IMR-90 (cell line): ENCODE measurements around the gene GRM5. TPM values are rescaled to one million over a fixed set of nuclear protein-coding genes. Genes with fewer than 3 reads are reported as not detected.

Source experiments
- ATAC-seq: fragments of 200-7000 bp; cut with Tn5 transposase; 2 replicates; pipeline ENCODE4 v1.9.1; 2020; ENCODE audit warnings: low read depth, mild to moderate bottlenecking, moderate library complexity
- BruUV-seq: library from RNA; stranded (reverse); fragments of 400-500 nt; replicated peaks from 2 replicates; lab custom pipeline; 2021; lab: Mats Ljungman, UMichigan
- CTCF ChIA-PET: fragments of 300-600 bp; formaldehyde crosslinking; extraction: SDS; loops from one replicate; lab custom pipeline; 2021; ENCODE audit warnings: antibody characterized with exemption; lab: Yijun Ruan, JAX
- POLR2A ChIA-PET: fragments of 300-600 bp; sonication (Branson Sonifier 250); formaldehyde crosslinking; loops from one replicate; lab custom pipeline; 2022; ENCODE audit warnings: antibody characterized with exemption; ENCODE audit not compliant: unreplicated experiment; lab: Charles Lee
- DNase-seq: peaks from one replicate; pipeline ENCODE4 v3.0.0; 2013
- H2AFZ ChIP-seq: replicated peaks from 2 replicates; pipeline ENCODE3; 2013; ENCODE audit warnings: low read length, mild to moderate bottlenecking; ENCODE audit not compliant: poor library complexity
- H2AK5ac ChIP-seq: 2 replicates; pipeline ENCODE4 v1.6.1; 2013; ENCODE audit warnings: low read depth, low read length, inconsistent platforms
- H2AK9ac ChIP-seq: replicated peaks from 2 replicates; pipeline ENCODE3; 2013; ENCODE audit warnings: mild to moderate bottlenecking, low read depth, low read length, moderate library complexity; ENCODE audit not compliant: poor library complexity
- H2BK120ac ChIP-seq: 2 replicates; pipeline ENCODE4 v1.6.1; 2013; ENCODE audit warnings: low read depth, low read length, inconsistent platforms
- H2BK15ac ChIP-seq: 3 replicates; pipeline ENCODE4 v1.6.1; 2013; ENCODE audit warnings: low read depth, low read length, inconsistent platforms
- H2BK20ac ChIP-seq: 2 replicates; pipeline ENCODE4 v1.6.1; 2013; ENCODE audit warnings: low read depth, mild to moderate bottlenecking, inconsistent platforms, low read length, moderate library complexity
- H2BK5ac ChIP-seq: 2 replicates; pipeline ENCODE4 v1.6.1; 2013; ENCODE audit warnings: mild to moderate bottlenecking, low read depth, low read length, inconsistent platforms; ENCODE audit not compliant: poor library complexity, severe bottlenecking
- H3K14ac ChIP-seq: replicated peaks from 2 replicates; pipeline ENCODE4 v1.6.1; 2013; ENCODE audit warnings: low read depth, low read length, inconsistent platforms
- H3K18ac ChIP-seq: 2 replicates; pipeline ENCODE4 v1.6.1; 2013; ENCODE audit warnings: low read depth, low read length, control low read depth
- H3K23ac ChIP-seq: 2 replicates; pipeline ENCODE4 v1.6.1; 2013; ENCODE audit warnings: low read depth, low read length, inconsistent platforms
- H3K27ac ChIP-seq: 2 replicates; pipeline ENCODE4 v1.5.1; 2013; ENCODE audit warnings: mild to moderate bottlenecking, control low read depth, low read length; ENCODE audit not compliant: insufficient read depth
- H3K27me3 ChIP-seq: 2 replicates; pipeline ENCODE4 v1.6.1; 2013; ENCODE audit warnings: low read length; ENCODE audit not compliant: control insufficient read depth, insufficient read depth
- H3K36me3 ChIP-seq: 2 replicates; pipeline ENCODE4 v1.6.1; 2013; ENCODE audit warnings: low read length, mixed read lengths; ENCODE audit not compliant: control insufficient read depth, insufficient read depth
- H3K4ac ChIP-seq: 2 replicates; pipeline ENCODE4 v1.6.1; 2013; ENCODE audit warnings: low read depth, low read length, inconsistent platforms
- H3K4me1 ChIP-seq: 2 replicates; pipeline ENCODE4 v1.6.1; 2013; ENCODE audit warnings: low read length, mixed read lengths; ENCODE audit not compliant: control insufficient read depth, insufficient read depth
- H3K4me2 ChIP-seq: 2 replicates; pipeline ENCODE4 v1.6.1; 2013; ENCODE audit warnings: low read depth, mild to moderate bottlenecking, control low read depth, low read length, moderate library complexity
- H3K4me3 ChIP-seq: 2 replicates; pipeline ENCODE4 v1.5.1; 2013; ENCODE audit warnings: low read depth, mild to moderate bottlenecking, control low read depth, low read length, moderate library complexity; ENCODE audit not compliant: insufficient read depth
- H3K56ac ChIP-seq: 2 replicates; pipeline ENCODE4 v1.6.1; 2013; ENCODE audit warnings: low read length, inconsistent platforms; ENCODE audit not compliant: insufficient read depth; ENCODE audit errors: extremely low read depth
- H3K79me1 ChIP-seq, 2 experiments: 2 replicates each; pipeline ENCODE4 v1.6.1; 2013; ENCODE audit warnings: low read length in 2 of 2, inconsistent platforms in 1 of 2, low read depth in 1 of 2
- H3K9ac ChIP-seq: 2 replicates; pipeline ENCODE4 v1.6.1; 2013; ENCODE audit warnings: low read depth, low read length, control low read depth
- H3K9me1 ChIP-seq: 2 replicates; pipeline ENCODE4 v1.6.1; 2013; ENCODE audit warnings: low read length, inconsistent platforms; ENCODE audit not compliant: insufficient read depth
- H3K9me3 ChIP-seq: 2 replicates; pipeline ENCODE4 v1.6.1; 2013; ENCODE audit warnings: low read length; ENCODE audit not compliant: control insufficient read depth, insufficient read depth
- H4K20me1 ChIP-seq: 2 replicates; pipeline ENCODE4 v1.6.1; 2013; ENCODE audit warnings: low read length, inconsistent platforms; ENCODE audit not compliant: insufficient read depth
- H4K5ac ChIP-seq: 2 replicates; pipeline ENCODE4 v1.6.1; 2013; ENCODE audit warnings: mild to moderate bottlenecking, low read depth, low read length, control low read depth
- H4K8ac ChIP-seq, 2 experiments: 2 replicates each; pipeline ENCODE4 v1.6.1; 2013; ENCODE audit warnings: low read depth in 2 of 2, low read length in 2 of 2, control low read depth in 1 of 2, inconsistent platforms in 1 of 2
- H4K91ac ChIP-seq: 2 replicates; pipeline ENCODE4 v1.6.1; 2013; ENCODE audit warnings: low read depth, low read length, inconsistent platforms; ENCODE audit not compliant: insufficient read depth
- POLR2A ChIP-seq: IDR thresholded peaks from 2 replicates; pipeline ENCODE4 v1.6.1; 2012; ENCODE audit warnings: mild to moderate bottlenecking, low read depth, low read length
- WGBS, 2 experiments: methylation state at CpG; one replicate each; pipeline versions ENCODE4 v1.1.5 to v1.1.7; 2013; ENCODE audit warnings: missing lambda C conversion rate in 2 of 2; ENCODE audit not compliant: insufficient read length in 1 of 2; ENCODE audit errors: extremely low coverage in 2 of 2; 5-methylcytosine and 5-hydroxymethylcytosine counted together
- dilution Hi-C: fragments of 300-500 bp; cut with HindIII; formaldehyde crosslinking; loops from one replicate; pipeline ENCODE4 v1.14.3; 2018; ENCODE audit warnings: low sequenced_read_pairs; ENCODE audit not compliant: unreplicated experiment
- in situ Hi-C: fragments of 300-500 bp; cut with MboI; formaldehyde crosslinking; loops from 3 replicates; pipeline ENCODE4 v1.14.3; 2019; ENCODE audit warnings: low sequenced_read_pairs, inconsistent platforms, mixed read lengths
- intact Hi-C: fragments of 100-400 bp; cut with micrococcal nuclease; formaldehyde crosslinking; loops from 2 replicates; pipeline ENCODE4 v1.10.0; 2022
- polyA plus RNA-seq, 3 experiments: library from polyadenylated mRNA; depleted of rRNA; stranded (reverse); fragments of >200 nt; gene quantifications; 2 replicates each; pipeline ENCODE4 v1.2.3, GENCODE V29; 2012; ENCODE audit warnings: low replicate concordance in 1 of 3
- total RNA-seq: library from RNA; depleted of rRNA; stranded (reverse); fragments of >200 nt; gene quantifications from 2 replicates; pipeline ENCODE4 v1.2.3, GENCODE V29; 2012

GRM5 gene
- total and polyA plus RNA-seq, 2 of the 4 experiments (the other 2 are of a cell fraction), result under 0.01 TPM

DNA sequence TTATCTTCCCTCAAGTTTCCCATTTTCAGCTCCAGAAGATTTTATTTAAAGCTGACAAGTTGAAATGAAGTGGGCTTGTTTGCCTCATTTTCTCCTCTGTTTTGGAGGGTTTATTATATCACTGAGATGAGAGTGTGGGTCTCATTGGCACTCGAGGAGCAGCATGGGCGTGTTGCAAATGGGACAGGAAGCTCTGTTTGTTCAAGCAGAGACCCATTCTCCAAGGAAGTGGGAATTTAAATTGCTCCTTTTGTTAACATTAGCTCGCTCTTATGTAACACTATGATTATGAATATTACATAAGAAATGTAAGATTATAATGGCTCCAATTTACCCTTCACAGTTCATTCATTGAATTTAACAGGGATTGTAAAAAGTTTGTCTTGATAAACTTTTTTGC lies 410.6 kb downstream of the GRM5 start:
- no TSS peak for BruUV-seq
- no peaks in the 10 kb centered on the region for H3K9me1 ChIP-seq
- no peak overlapping the region for H3K23ac ChIP-seq
- H2BK15ac ChIP-seq, result no peak overlapping the region
- no peak overlapping the region for H2AFZ ChIP-seq
- H4K20me1 ChIP-seq, result no peaks in the 10 kb centered on the region
- H2BK5ac ChIP-seq, result no peak overlapping the region
- ChIA-PET POLR2A (no interaction called here), CTCF (no interaction called here)
- H3K4me2 ChIP-seq, result no peak overlapping the region
- no peak for DNase-seq
- H2BK120ac ChIP-seq, result no peak overlapping the region
- no peak overlapping the region for H3K18ac ChIP-seq
- intact Hi-C loops (no loop called here), dilution Hi-C loops (no loop called here), in situ Hi-C loops (no loop called here)
- H3K9ac ChIP-seq, result no peak overlapping the region
- no peak overlapping the region for H2AK5ac ChIP-seq
- WGBS, 2 experiments, result no CpG with 5 or more reads among the region's 3 CpGs
- H4K8ac ChIP-seq, result no peak overlapping the region
- no peak overlapping the region for H4K91ac ChIP-seq
- no peak overlapping the region for H3K56ac ChIP-seq
- no peaks in the 10 kb centered on the region for H3K9me3 ChIP-seq
- H2AK9ac ChIP-seq, result no peak overlapping the region
- no peak overlapping the region for H3K4me3 ChIP-seq
- no peaks in the 10 kb centered on the region for H3K4me1 ChIP-seq
- no peak for ATAC-seq
- H3K27ac ChIP-seq, result no peak overlapping the region
- no peaks in the 10 kb centered on the region for H3K27me3 ChIP-seq
- TF ChIP-seq POLR2A, result no peak
- no peak overlapping the region for H2BK20ac ChIP-seq
- H3K14ac ChIP-seq, result no peak overlapping the region
- no peak overlapping the region for H3K4ac ChIP-seq
- no peaks in the 10 kb centered on the region for H3K36me3 ChIP-seq
- no peak overlapping the region for H4K5ac ChIP-seq
- H3K79me1 ChIP-seq, result no peaks in the 10 kb centered on the region
